ENCODE measurements around the gene PHACTR2.

PHACTR2 gene

DNA sequence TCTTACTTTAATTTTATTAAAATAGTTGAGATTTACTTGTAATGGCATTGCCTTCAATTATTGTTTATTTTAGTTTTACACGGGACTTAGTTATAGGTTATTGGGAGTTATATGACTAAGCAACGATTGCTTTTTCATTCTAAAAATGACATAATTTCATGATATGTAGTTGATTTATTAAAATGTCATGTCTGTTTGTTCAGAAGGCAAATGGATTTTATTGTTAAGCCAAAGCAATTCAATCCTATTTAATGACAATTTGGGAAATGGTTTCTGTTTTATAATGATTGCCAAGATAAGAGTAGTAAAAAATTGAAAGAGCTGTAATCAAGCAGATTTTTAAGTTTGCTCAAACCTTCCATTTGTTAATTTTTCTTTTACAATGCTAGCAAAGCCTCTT, 74.7 kb downstream of the PHACTR2 start:
- H3K4me3 ChIP-seq (ENCODE audit: control insufficient read depth, low read depth, low read length), result no peak overlapping the region
- TF ChIP-seq, protein P1, sequence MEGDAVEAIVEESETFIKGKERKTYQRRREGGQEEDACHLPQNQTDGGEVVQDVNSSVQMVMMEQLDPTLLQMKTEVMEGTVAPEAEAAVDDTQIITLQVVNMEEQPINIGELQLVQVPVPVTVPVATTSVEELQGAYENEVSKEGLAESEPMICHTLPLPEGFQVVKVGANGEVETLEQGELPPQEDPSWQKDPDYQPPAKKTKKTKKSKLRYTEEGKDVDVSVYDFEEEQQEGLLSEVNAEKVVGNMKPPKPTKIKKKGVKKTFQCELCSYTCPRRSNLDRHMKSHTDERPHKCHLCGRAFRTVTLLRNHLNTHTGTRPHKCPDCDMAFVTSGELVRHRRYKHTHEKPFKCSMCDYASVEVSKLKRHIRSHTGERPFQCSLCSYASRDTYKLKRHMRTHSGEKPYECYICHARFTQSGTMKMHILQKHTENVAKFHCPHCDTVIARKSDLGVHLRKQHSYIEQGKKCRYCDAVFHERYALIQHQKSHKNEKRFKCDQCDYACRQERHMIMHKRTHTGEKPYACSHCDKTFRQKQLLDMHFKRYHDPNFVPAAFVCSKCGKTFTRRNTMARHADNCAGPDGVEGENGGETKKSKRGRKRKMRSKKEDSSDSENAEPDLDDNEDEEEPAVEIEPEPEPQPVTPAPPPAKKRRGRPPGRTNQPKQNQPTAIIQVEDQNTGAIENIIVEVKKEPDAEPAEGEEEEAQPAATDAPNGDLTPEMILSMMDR (IDR thresholded peaks at IDR 0.05; ENCODE audit: control insufficient read depth, insufficient read depth, low read depth, low read length, missing control alignments), result no peak

DNA sequence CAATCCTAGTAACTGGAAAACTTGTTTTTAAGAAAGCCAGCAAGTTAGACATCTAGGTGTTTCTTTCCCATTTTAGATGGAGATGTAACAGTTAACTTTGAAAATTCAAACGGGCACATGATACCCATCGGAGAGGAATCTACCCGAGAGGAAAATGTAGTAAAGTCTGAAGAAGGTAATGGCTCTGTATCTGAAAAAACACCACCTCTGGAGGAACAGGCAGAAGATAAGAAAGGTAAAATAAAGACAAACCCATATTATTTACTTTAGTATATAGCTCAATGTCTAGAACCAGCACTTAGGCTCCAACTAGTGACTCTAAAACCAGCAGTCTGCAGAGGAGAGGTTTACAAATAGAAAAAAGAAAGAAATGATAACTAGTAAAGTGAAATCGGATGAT, 75.9 kb downstream of the PHACTR2 start:
- H3K4me3 ChIP-seq (ENCODE audit: control insufficient read depth, low read depth, low read length), result no peak overlapping the region
- TF ChIP-seq, protein P1 (IDR thresholded peaks at IDR 0.05; ENCODE audit: control insufficient read depth, insufficient read depth, low read depth, low read length, missing control alignments), result no peak
- DNase-seq (ENCODE audit: low read depth), result no peak

More for the DNA sequence above, 74.7 kb downstream of the PHACTR2 start:
- DNase-seq (ENCODE audit: low read depth), result no peak

DNA sequence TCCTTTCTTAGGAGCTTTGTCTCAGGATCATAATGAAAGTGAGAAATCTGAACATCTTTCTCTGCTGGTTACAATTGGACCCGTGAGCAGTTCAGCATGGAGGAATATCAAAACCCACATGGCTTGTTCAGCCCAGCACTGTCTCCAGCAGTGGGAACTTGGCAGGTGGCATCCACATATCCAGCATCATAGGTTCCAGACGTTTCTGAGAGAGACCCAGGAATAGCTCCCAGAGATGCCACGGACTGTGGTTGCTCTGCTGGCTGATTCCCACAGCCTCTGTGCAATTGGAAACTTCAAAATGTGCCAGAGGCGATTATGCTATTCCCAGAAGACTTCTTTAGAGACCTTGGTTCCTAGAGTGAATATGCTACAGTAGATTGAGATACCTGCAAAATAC, 76.4 kb downstream of the PHACTR2 start:
- TF ChIP-seq, protein P1 (IDR thresholded peaks at IDR 0.05; ENCODE audit: control insufficient read depth, insufficient read depth, low read depth, low read length, missing control alignments), result no peak
- DNase-seq (ENCODE audit: low read depth), result no peak
- no peak overlapping the region for H3K4me3 ChIP-seq (ENCODE audit: control insufficient read depth, low read depth, low read length)

DNA sequence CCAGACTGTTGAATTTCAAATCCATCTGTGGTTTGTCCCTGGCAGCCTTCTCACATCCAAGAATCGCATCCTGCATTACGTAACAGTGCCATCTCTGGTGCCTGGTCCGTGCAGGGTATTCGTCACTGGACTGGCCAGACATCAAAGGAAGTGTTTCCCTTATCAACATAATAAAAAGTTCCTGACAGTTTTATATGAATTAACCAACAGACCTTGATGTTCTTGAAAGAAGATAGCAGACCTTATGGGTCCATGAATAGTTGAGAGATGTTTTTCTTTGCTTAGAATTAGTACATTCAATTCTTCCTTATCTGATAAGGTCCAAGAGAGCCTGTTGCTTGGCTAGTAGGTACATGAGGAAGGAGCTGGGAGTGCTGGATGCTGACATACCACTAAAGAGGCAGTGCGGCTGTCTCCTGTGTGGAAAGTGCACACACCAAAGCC, 77.6 kb downstream of the PHACTR2 start:
- TF ChIP-seq, protein P1 (IDR thresholded peaks at IDR 0.05; ENCODE audit: control insufficient read depth, insufficient read depth, low read depth, low read length, missing control alignments), result no peak
- DNase-seq (ENCODE audit: low read depth), result no peak
- H3K4me3 ChIP-seq (ENCODE audit: control insufficient read depth, low read depth, low read length), result no peak overlapping the region

DNA sequence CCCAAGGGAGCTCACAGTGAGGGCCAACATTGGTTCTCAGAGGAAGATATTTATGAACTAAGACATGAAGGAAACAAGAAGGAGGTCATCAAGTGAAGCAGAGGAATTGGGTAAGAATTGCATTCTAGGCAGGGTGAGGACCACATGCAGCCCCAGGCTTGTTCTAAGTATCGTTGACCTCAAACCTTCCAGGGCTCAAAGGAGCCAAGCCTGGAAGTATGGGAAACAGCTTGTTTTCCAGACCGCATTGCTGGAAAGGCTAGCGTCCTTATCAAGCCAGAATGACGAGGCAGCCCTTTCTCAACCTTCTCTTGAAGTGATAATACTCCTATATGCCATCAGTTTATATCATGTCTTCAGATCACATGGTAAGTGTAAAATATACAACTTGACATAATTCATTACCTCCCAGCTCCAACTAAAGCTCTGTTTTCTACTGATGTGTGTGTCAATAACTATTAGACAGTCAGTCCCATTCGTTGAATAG, 79.6 kb downstream of the PHACTR2 start:
- DNase-seq (ENCODE audit: low read depth), result no peak
- TF ChIP-seq, protein P1 (IDR thresholded peaks at IDR 0.05; ENCODE audit: control insufficient read depth, insufficient read depth, low read depth, low read length, missing control alignments), result no peak
- no peak overlapping the region for H3K4me3 ChIP-seq (ENCODE audit: control insufficient read depth, low read depth, low read length)

DNA sequence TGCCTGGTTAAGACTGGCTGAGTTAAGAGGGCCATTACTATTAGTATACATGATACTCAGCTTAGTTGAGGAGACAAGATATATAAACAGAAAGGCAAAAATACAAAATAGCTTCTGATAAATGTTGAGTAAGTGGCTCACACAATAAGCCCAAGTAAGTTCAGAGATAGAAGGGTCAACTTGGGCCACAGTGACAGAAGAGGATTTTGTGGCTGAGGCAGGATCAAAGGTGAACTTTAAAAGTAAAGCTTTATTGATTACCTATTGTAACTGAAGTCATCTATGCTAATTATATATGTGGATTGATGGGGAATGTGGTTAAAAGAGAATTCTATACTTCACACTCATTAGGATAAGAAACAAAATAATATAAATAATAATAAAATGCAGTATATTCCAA, 80.8 kb downstream of the PHACTR2 start:
- no peak for DNase-seq (ENCODE audit: low read depth)
- TF ChIP-seq, protein P1 (IDR thresholded peaks at IDR 0.05; ENCODE audit: control insufficient read depth, insufficient read depth, low read depth, low read length, missing control alignments), result no peak
- no peak overlapping the region for H3K4me3 ChIP-seq (ENCODE audit: control insufficient read depth, low read depth, low read length)

DNA sequence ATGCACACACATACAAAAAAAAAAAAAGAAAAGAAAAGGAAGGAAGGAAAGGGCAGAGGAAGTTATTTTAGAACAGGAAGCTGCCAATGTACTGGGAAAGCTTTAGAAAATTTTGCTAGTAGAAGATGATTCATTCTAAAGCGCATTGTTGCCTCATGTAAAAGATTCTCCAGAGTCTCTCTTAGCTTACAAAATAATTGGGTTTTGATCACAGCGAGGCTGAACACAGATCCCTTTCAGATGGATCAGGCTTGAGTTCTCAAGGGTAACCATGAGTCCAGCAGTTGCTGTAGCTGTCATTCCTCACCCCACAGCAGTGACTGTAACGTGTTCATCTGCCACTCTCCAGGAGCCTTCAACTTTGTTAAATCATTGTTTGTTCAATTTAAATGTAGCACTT, 81.9 kb downstream of the PHACTR2 start:
- TF ChIP-seq, protein P1 (IDR thresholded peaks at IDR 0.05; ENCODE audit: control insufficient read depth, insufficient read depth, low read depth, low read length, missing control alignments), result no peak
- no peak overlapping the region for H3K4me3 ChIP-seq (ENCODE audit: control insufficient read depth, low read depth, low read length)
- DNase-seq (ENCODE audit: low read depth), result no peak
